IMR-90 (cell line): ENCODE data around the gene CMC2. TPM values are rescaled to one million over a fixed set of nuclear protein-coding genes. Genes with fewer than 3 reads are reported as not detected.

ENCODE experiments used
- ATAC-seq: fragments of 200-7000 bp; cut with Tn5 transposase; 2 replicates; pipeline ENCODE4 v1.9.1; 2020; ENCODE audit warnings: low read depth, mild to moderate bottlenecking, moderate library complexity
- BruUV-seq: library from RNA; stranded (reverse); fragments of 400-500 nt; replicated peaks from 2 replicates; lab custom pipeline; 2021; lab: Mats Ljungman, UMichigan
- CTCF ChIA-PET: fragments of 300-600 bp; formaldehyde crosslinking; extraction: SDS; loops from one replicate; lab custom pipeline; 2021; ENCODE audit warnings: antibody characterized with exemption; lab: Yijun Ruan, JAX
- POLR2A ChIA-PET: fragments of 300-600 bp; sonication (Branson Sonifier 250); formaldehyde crosslinking; loops from one replicate; lab custom pipeline; 2022; ENCODE audit warnings: antibody characterized with exemption; ENCODE audit not compliant: unreplicated experiment; lab: Charles Lee
- DNase-seq: peaks from one replicate; pipeline ENCODE4 v3.0.0; 2013
- H2AFZ ChIP-seq: replicated peaks from 2 replicates; pipeline ENCODE3; 2013; ENCODE audit warnings: low read length, mild to moderate bottlenecking; ENCODE audit not compliant: poor library complexity
- H2AK5ac ChIP-seq: 2 replicates; pipeline ENCODE4 v1.6.1; 2013; ENCODE audit warnings: low read depth, low read length, inconsistent platforms
- H2AK9ac ChIP-seq: replicated peaks from 2 replicates; pipeline ENCODE3; 2013; ENCODE audit warnings: mild to moderate bottlenecking, low read depth, low read length, moderate library complexity; ENCODE audit not compliant: poor library complexity
- H2BK120ac ChIP-seq: 2 replicates; pipeline ENCODE4 v1.6.1; 2013; ENCODE audit warnings: low read depth, low read length, inconsistent platforms
- H2BK15ac ChIP-seq: 3 replicates; pipeline ENCODE4 v1.6.1; 2013; ENCODE audit warnings: low read depth, low read length, inconsistent platforms
- H2BK20ac ChIP-seq: 2 replicates; pipeline ENCODE4 v1.6.1; 2013; ENCODE audit warnings: low read depth, mild to moderate bottlenecking, inconsistent platforms, low read length, moderate library complexity
- H2BK5ac ChIP-seq: 2 replicates; pipeline ENCODE4 v1.6.1; 2013; ENCODE audit warnings: mild to moderate bottlenecking, low read depth, low read length, inconsistent platforms; ENCODE audit not compliant: poor library complexity, severe bottlenecking
- H3K14ac ChIP-seq: replicated peaks from 2 replicates; pipeline ENCODE4 v1.6.1; 2013; ENCODE audit warnings: low read depth, low read length, inconsistent platforms
- H3K18ac ChIP-seq: 2 replicates; pipeline ENCODE4 v1.6.1; 2013; ENCODE audit warnings: low read depth, low read length, control low read depth
- H3K23ac ChIP-seq: 2 replicates; pipeline ENCODE4 v1.6.1; 2013; ENCODE audit warnings: low read depth, low read length, inconsistent platforms
- H3K27ac ChIP-seq: 2 replicates; pipeline ENCODE4 v1.5.1; 2013; ENCODE audit warnings: mild to moderate bottlenecking, control low read depth, low read length; ENCODE audit not compliant: insufficient read depth
- H3K27me3 ChIP-seq: 2 replicates; pipeline ENCODE4 v1.6.1; 2013; ENCODE audit warnings: low read length; ENCODE audit not compliant: control insufficient read depth, insufficient read depth
- H3K36me3 ChIP-seq: 2 replicates; pipeline ENCODE4 v1.6.1; 2013; ENCODE audit warnings: low read length, mixed read lengths; ENCODE audit not compliant: control insufficient read depth, insufficient read depth
- H3K4ac ChIP-seq: 2 replicates; pipeline ENCODE4 v1.6.1; 2013; ENCODE audit warnings: low read depth, low read length, inconsistent platforms
- H3K4me1 ChIP-seq: 2 replicates; pipeline ENCODE4 v1.6.1; 2013; ENCODE audit warnings: low read length, mixed read lengths; ENCODE audit not compliant: control insufficient read depth, insufficient read depth
- H3K4me2 ChIP-seq: 2 replicates; pipeline ENCODE4 v1.6.1; 2013; ENCODE audit warnings: low read depth, mild to moderate bottlenecking, control low read depth, low read length, moderate library complexity
- H3K4me3 ChIP-seq: 2 replicates; pipeline ENCODE4 v1.5.1; 2013; ENCODE audit warnings: low read depth, mild to moderate bottlenecking, control low read depth, low read length, moderate library complexity; ENCODE audit not compliant: insufficient read depth
- H3K56ac ChIP-seq: 2 replicates; pipeline ENCODE4 v1.6.1; 2013; ENCODE audit warnings: low read length, inconsistent platforms; ENCODE audit not compliant: insufficient read depth; ENCODE audit errors: extremely low read depth
- H3K79me1 ChIP-seq, 2 experiments: 2 replicates each; pipeline ENCODE4 v1.6.1; 2013; ENCODE audit warnings: low read length in 2 of 2, inconsistent platforms in 1 of 2, low read depth in 1 of 2
- H3K9ac ChIP-seq: 2 replicates; pipeline ENCODE4 v1.6.1; 2013; ENCODE audit warnings: low read depth, low read length, control low read depth
- H3K9me1 ChIP-seq: 2 replicates; pipeline ENCODE4 v1.6.1; 2013; ENCODE audit warnings: low read length, inconsistent platforms; ENCODE audit not compliant: insufficient read depth
- H3K9me3 ChIP-seq: 2 replicates; pipeline ENCODE4 v1.6.1; 2013; ENCODE audit warnings: low read length; ENCODE audit not compliant: control insufficient read depth, insufficient read depth
- H4K20me1 ChIP-seq: 2 replicates; pipeline ENCODE4 v1.6.1; 2013; ENCODE audit warnings: low read length, inconsistent platforms; ENCODE audit not compliant: insufficient read depth
- H4K5ac ChIP-seq: 2 replicates; pipeline ENCODE4 v1.6.1; 2013; ENCODE audit warnings: mild to moderate bottlenecking, low read depth, low read length, control low read depth
- H4K8ac ChIP-seq, 2 experiments: 2 replicates each; pipeline ENCODE4 v1.6.1; 2013; ENCODE audit warnings: low read depth in 2 of 2, low read length in 2 of 2, control low read depth in 1 of 2, inconsistent platforms in 1 of 2
- H4K91ac ChIP-seq: 2 replicates; pipeline ENCODE4 v1.6.1; 2013; ENCODE audit warnings: low read depth, low read length, inconsistent platforms; ENCODE audit not compliant: insufficient read depth
- BHLHE40 ChIP-seq: fragments of 150-350 bp; IDR thresholded peaks from 2 replicates; pipeline ENCODE4 v1.6.1; 2016; ENCODE audit warnings: mild to moderate bottlenecking, low read depth, low read length
- CEBPB ChIP-seq: IDR thresholded peaks from 2 replicates; pipeline ENCODE4 v1.6.1; 2012; ENCODE audit warnings: low read depth, low read length, improper control_type of control experiment
- CHD1 ChIP-seq: IDR thresholded peaks from 2 replicates; pipeline ENCODE4 v1.6.1; 2012; ENCODE audit warnings: low read depth, low read length, improper control_type of control experiment
- FOS ChIP-seq: fragments of 150-350 bp; IDR thresholded peaks from 2 replicates; pipeline ENCODE4 v1.6.1; 2016; ENCODE audit warnings: low read depth, low read length
- MAZ ChIP-seq: IDR thresholded peaks from 2 replicates; pipeline ENCODE4 v1.6.1; 2012; ENCODE audit warnings: low read depth, mild to moderate bottlenecking, low read length, improper control_type of control experiment, moderate library complexity, borderline replicate concordance
- POLR2A ChIP-seq: IDR thresholded peaks from 2 replicates; pipeline ENCODE4 v1.6.1; 2012; ENCODE audit warnings: mild to moderate bottlenecking, low read depth, low read length
- RAD21 ChIP-seq: IDR thresholded peaks from 2 replicates; pipeline ENCODE4 v1.6.1; 2012; ENCODE audit warnings: low read length, improper control_type of control experiment
- RCOR1 ChIP-seq: IDR thresholded peaks from 2 replicates; pipeline ENCODE4 v1.6.1; 2012; ENCODE audit warnings: mild to moderate bottlenecking, low read length, improper control_type of control experiment; ENCODE audit not compliant: insufficient replicate concordance
- RFX5 ChIP-seq: IDR thresholded peaks from 2 replicates; pipeline ENCODE4 v1.8.0; 2012; ENCODE audit warnings: low read depth, mild to moderate bottlenecking, low read length, moderate library complexity
- SMC3 ChIP-seq: fragments of 150-350 bp; IDR thresholded peaks from 2 replicates; pipeline ENCODE4 v1.6.1; 2016; ENCODE audit warnings: low read depth, mild to moderate bottlenecking, antibody characterized with exemption, low read length, moderate library complexity
- dilution Hi-C: fragments of 300-500 bp; cut with HindIII; formaldehyde crosslinking; loops from one replicate; pipeline ENCODE4 v1.14.3; 2018; ENCODE audit warnings: low sequenced_read_pairs; ENCODE audit not compliant: unreplicated experiment
- in situ Hi-C: fragments of 300-500 bp; cut with MboI; formaldehyde crosslinking; loops from 3 replicates; pipeline ENCODE4 v1.14.3; 2019; ENCODE audit warnings: low sequenced_read_pairs, inconsistent platforms, mixed read lengths
- intact Hi-C: fragments of 100-400 bp; cut with micrococcal nuclease; formaldehyde crosslinking; loops from 2 replicates; pipeline ENCODE4 v1.10.0; 2022
- polyA plus RNA-seq, 3 experiments: library from polyadenylated mRNA; depleted of rRNA; stranded (reverse); fragments of >200 nt; gene quantifications; 2 replicates each; pipeline ENCODE4 v1.2.3, GENCODE V29; 2012; ENCODE audit warnings: low replicate concordance in 1 of 3
- total RNA-seq: library from RNA; depleted of rRNA; stranded (reverse); fragments of >200 nt; gene quantifications from 2 replicates; pipeline ENCODE4 v1.2.3, GENCODE V29; 2012
- TF ChIP-seq, protein P1 (sequence below): conservative IDR thresholded peaks from 2 replicates; pipeline ENCODE4 v1.5.1; 2012; ENCODE audit warnings: mild to moderate bottlenecking, low read depth, low read length, improper control_type of control experiment

The CMC2 gene
- total and polyA plus RNA-seq, 2 of the 4 experiments (the other 2 are of a cell fraction) = 57.0 to 104 TPM

DNA sequence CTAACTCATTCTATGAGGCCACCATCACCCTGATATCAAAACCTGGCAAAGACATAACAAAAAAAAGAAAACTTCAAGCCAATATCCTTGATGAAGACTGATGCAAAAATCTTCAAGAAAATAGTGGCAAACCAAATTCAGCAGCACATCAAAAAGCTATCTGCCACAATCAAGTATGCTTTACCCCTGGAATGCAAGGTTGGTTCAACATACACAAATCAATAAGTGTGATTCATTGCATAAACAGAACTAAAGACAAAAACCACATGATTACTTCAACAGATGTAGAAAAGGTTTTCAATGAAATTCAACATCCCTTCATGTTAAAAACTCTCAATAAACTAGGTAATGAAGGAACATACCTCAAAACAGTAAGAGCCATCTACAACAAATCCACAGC is 48.4 kb downstream of the CMC2 start:
- Histone ChIP-seq H2BK120ac (no peak overlapping the region), H4K8ac (no peak overlapping the region), H3K4me2 (no peak overlapping the region), H2AK9ac (no peak overlapping the region), H2BK20ac (no peak overlapping the region), H3K18ac (no peak overlapping the region), H3K56ac (no peak overlapping the region), H3K14ac (no peak overlapping the region), H3K4me3 (no peak overlapping the region), H3K36me3 (no peaks in the 10 kb centered on the region), H3K4ac (no peak overlapping the region), H3K27ac (no peak overlapping the region), H3K23ac (no peak overlapping the region), H4K20me1 (no peaks in the 10 kb centered on the region), H2AK5ac (no peak overlapping the region), H3K4me1 (no peaks in the 10 kb centered on the region), H2BK15ac (no peak overlapping the region), H3K79me1 (no peaks in the 10 kb centered on the region), H4K91ac (no peak overlapping the region), H2AFZ (no peak overlapping the region), H3K9ac (no peak overlapping the region), H4K5ac (no peak overlapping the region), H3K9me3 (no peaks in the 10 kb centered on the region), H3K27me3 (no peaks in the 10 kb centered on the region), H2BK5ac (no peak overlapping the region), H3K9me1 (no peaks in the 10 kb centered on the region)
- no peak for TF ChIP-seq FOS
- TF ChIP-seq, protein P1, sequence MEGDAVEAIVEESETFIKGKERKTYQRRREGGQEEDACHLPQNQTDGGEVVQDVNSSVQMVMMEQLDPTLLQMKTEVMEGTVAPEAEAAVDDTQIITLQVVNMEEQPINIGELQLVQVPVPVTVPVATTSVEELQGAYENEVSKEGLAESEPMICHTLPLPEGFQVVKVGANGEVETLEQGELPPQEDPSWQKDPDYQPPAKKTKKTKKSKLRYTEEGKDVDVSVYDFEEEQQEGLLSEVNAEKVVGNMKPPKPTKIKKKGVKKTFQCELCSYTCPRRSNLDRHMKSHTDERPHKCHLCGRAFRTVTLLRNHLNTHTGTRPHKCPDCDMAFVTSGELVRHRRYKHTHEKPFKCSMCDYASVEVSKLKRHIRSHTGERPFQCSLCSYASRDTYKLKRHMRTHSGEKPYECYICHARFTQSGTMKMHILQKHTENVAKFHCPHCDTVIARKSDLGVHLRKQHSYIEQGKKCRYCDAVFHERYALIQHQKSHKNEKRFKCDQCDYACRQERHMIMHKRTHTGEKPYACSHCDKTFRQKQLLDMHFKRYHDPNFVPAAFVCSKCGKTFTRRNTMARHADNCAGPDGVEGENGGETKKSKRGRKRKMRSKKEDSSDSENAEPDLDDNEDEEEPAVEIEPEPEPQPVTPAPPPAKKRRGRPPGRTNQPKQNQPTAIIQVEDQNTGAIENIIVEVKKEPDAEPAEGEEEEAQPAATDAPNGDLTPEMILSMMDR = no peak
- TF ChIP-seq MAZ = no peak
- no peak for TF ChIP-seq RFX5
- TF ChIP-seq CEBPB = no peak
- TF ChIP-seq POLR2A = no peak
- no peak for TF ChIP-seq BHLHE40
- TF ChIP-seq RAD21 = no peak
- TF ChIP-seq CHD1 = no peak
- TF ChIP-seq RCOR1 = no peak
- no peak for TF ChIP-seq SMC3
- intact Hi-C loops (no loop called here), in situ Hi-C loops (no loop called here), dilution Hi-C loops (no loop called here)
- DNase-seq = no peak
- no peak for ATAC-seq
- CTCF ChIA-PET = no interaction called here
- POLR2A ChIA-PET = interaction anchor here (0.7 kb wide), 1 partner anchor 570 kb away, joined by 3 read pairs; no protein-coding TSS in a partner anchor
- no TSS peak for BruUV-seq
